22Rv1 (cell line): ENCODE results near the gene ME3.
"Not testable (repeated sequence)": the region's sequence is repeated elsewhere in the genome, so short reads cannot be mapped to it uniquely, and the experiment has no call there.

Experiments used
- H3K27ac ChIP-seq: fragments of 450-650 bp; 2 replicates; pipeline ENCODE4 v1.5.1; 2017
- ZFX ChIP-seq: fragments of 450-650 bp; IDR thresholded peaks from 2 replicates; pipeline ENCODE4 v1.6.1; 2017; ENCODE audit warnings: antibody characterized with exemption, borderline replicate concordance
- TF ChIP-seq, protein P1 (sequence below): fragments of 450-650 bp; IDR thresholded peaks from 2 replicates; pipeline ENCODE4 v1.5.1; 2017; ENCODE audit warnings: mild to moderate bottlenecking

Gene ME3

DNA sequence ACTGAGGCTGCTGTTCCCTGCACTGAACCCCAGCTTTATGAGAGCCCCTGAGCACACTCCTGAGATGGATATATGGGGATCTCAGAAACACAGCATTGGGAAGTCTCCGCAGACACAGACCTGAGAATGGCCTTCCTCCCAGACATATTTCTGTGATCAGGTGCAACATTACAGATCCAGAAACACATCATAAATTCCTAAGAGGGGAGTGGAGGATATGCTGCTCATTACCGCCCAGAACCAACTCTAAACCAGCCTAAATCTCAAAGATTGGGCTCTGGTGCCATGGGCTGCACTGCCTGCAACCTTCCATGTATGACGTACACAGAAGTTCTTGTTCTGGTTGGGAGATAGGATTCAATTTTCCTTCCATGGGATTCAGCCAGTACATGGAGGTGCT, 102.0 kb downstream of the ME3 start:
- no peak overlapping the region for H3K27ac ChIP-seq
- TF ChIP-seq, protein P1, sequence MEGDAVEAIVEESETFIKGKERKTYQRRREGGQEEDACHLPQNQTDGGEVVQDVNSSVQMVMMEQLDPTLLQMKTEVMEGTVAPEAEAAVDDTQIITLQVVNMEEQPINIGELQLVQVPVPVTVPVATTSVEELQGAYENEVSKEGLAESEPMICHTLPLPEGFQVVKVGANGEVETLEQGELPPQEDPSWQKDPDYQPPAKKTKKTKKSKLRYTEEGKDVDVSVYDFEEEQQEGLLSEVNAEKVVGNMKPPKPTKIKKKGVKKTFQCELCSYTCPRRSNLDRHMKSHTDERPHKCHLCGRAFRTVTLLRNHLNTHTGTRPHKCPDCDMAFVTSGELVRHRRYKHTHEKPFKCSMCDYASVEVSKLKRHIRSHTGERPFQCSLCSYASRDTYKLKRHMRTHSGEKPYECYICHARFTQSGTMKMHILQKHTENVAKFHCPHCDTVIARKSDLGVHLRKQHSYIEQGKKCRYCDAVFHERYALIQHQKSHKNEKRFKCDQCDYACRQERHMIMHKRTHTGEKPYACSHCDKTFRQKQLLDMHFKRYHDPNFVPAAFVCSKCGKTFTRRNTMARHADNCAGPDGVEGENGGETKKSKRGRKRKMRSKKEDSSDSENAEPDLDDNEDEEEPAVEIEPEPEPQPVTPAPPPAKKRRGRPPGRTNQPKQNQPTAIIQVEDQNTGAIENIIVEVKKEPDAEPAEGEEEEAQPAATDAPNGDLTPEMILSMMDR: no peak
- TF ChIP-seq ZFX: no peak

DNA sequence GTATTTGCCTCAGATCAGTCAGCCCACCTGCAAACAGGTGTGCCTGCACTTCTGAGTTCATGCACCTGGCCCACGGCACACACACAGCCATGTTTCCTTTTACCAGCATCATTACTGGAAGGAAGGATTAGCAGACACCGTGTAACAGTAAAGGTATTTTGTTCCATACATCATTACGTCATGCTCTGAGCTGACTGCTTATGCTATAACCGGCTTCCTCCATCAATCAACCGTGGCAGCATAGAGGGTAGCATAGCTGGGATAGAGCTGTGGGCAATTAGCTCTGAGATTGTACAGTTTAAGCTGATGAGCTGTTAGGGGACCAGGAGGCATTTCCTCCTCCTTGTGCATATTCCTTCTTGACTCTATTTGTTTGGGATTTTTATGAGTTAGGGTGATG, 102.4 kb downstream of the ME3 start:
- TF ChIP-seq ZFX: no peak
- TF ChIP-seq, protein P1: no peak

DNA sequence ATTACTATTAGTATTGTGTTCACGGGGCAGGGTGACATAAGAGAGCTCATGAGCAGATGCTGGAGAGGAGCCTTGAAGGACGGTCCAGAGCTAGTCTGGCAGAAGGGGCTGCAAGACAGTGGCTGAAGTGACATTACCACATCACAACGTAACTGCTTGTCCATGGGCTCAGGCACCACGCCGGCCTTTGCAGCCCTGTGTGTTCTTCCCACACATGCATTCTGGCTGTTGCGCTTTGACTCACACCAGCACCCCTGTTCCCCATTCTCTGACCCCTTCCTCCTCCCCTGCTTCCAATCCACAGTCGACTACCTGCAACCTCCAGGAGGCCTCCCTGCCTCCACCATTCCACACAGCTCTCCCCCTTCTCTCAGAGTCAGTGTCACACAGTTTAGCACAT, 103.3 kb downstream of the ME3 start:
- TF ChIP-seq, protein P1: no peak
- TF ChIP-seq ZFX: no peak
- H3K27ac ChIP-seq: no peak overlapping the region

More for the DNA sequence above, 102.4 kb downstream of the ME3 start:
- no peak overlapping the region for H3K27ac ChIP-seq

DNA sequence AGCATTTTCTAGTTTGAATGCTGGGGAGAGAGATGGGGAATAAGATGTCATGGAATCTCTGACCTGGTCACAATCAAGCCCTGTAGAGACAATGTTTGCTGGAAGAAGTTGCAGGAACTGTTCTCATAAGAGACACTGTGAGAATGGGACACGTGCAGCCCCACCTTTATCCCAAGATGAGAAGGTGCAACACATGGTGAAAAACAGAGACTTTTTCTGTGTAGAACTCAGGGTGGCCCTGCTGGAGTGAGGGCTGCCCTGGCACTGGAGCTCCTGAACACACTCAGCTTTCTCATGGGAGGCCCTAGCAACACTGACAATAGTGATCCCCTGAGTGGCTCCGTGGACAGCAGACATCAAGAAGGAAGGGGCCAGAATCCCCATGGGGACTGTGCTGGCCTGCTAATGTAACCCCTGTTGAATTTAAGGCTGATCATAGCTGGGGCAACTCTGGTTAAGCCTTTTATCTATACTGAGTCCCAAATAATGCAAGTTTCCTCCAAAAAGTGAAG, 106.6 kb downstream of the ME3 start:
- no peak overlapping the region for H3K27ac ChIP-seq
- TF ChIP-seq, protein P1: no peak
- no peak for TF ChIP-seq ZFX

DNA sequence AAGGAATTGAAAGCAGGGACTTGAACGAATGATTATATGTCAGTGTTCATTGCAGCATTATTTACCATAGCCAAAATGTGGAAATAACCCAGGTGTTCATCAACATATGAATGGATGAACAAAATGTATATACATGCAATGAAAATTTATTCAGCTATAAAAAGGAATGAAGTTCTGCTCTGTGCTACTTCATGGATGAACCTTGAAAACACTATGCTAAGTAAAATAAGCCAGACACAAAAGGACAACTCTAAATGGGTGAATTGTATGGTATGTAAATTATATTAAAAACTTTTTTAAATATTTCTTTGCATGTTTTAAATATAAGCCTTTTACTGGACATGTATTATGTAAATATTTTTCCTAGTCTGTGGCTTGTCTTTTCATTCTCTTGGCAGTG, 107.0 kb downstream of the ME3 start:
- no peak overlapping the region for H3K27ac ChIP-seq
- no peak for TF ChIP-seq ZFX
- TF ChIP-seq, protein P1: no peak

DNA sequence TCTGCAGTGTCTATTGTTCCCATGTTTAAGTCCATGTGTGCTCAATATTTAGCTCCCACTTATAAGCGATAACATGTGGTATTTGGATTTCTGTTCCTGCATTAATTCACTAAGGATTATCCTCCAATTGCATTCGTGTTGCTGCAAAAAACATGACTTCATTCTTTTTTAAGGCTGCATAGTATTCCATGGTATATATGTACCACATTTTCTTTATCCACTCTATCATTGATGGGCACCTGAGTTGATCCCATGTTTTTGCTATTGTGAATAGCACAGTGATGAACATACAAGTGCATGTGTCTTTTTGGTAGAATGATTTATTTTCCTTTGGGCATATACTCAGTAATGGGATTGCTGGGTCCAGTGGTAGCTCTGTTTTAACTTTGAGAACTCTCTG, 109.6 kb downstream of the ME3 start:
- not testable (repeated sequence) for H3K27ac ChIP-seq

DNA sequence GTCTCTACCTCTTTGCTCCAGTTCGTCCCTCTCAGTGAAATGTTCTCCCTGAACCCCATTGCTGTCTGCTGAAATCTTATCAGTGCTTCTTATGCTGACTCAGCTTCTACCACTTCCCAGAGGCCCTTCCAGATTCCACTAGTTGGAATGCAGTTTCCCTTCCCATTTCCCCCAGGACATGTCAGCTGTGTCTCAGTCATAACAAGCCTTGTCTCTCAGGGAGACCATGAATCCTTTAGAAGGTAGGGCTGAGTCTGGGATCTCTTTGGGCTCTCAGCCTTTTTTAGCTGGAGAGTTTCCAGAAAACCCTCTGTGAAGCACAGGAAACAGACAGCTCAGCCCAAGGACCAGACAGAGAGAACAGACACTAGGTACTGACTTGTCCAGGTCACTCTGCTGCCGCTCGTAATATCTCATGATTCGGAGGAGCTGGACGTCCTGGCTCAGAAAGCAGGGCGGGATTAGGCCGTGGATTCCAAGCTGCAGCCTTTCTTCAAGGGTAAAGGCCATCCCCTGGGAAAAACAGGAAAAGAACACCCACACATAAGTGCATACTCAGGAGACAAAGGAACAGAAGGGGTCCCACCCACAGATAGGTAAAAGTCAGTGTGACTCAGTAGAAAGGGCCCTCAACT, 113.0 kb downstream of the ME3 start:
- TF ChIP-seq, protein P1: no peak
- TF ChIP-seq ZFX: no peak
- no peak overlapping the region for H3K27ac ChIP-seq

DNA sequence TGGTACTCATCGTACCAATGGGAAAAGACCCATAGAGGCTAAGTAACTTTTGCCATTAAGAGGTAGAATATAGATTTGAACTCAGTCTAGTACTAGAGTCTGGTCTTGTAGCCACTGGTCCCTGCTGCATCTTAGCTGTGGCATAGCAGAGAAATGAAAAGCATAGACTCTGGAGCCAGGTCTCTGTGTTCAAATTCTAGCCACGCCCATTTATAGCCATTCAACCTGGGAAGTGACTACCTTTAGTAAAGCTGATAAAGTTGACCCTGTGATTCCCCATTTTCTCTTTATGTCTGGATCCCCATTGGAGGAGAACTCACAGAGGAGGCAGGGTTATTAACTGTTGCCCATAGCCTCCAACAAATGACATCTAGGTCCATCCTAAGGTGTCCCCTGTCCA, 113.6 kb downstream of the ME3 start:
- H3K27ac ChIP-seq: no peak overlapping the region
- TF ChIP-seq, protein P1: no peak
- TF ChIP-seq ZFX: no peak
